GM23338 (cell line): ENCODE results near the gene PTPRN2. TPM values are rescaled to one million over a fixed set of nuclear protein-coding genes. Genes with fewer than 3 reads are reported as not detected.

Experiments
- ATAC-seq: fragments of 200-7000 bp; cut with Tn5 transposase; 3 replicates; pipeline ENCODE4 v1.9.1; 2020
- DNase-seq: peaks from one replicate; pipeline ENCODE4 v3.0.0-alpha.2; 2015; ENCODE audit warnings: low spot score
- H2AFZ ChIP-seq: fragments of 200-600 bp; sonication (generic); 2 replicates; pipeline ENCODE4 v1.8.0; 2016; ENCODE audit warnings: antibody characterized with exemption, mild to moderate bottlenecking, moderate library complexity
- H3F3A ChIP-seq: fragments of 200-600 bp; sonication (generic); replicated peaks from 2 replicates; pipeline ENCODE4 v1.8.0; 2017; ENCODE audit warnings: antibody characterized with exemption, mixed run types, low read depth
- H3K27ac ChIP-seq: fragments of 200-600 bp; sonication (generic); 2 replicates; pipeline ENCODE4 v1.6.1; 2016; ENCODE audit warnings: low read depth
- H3K27me3 ChIP-seq: fragments of 200-600 bp; sonication (generic); 2 replicates; pipeline ENCODE4 v1.8.0; 2016; ENCODE audit warnings: mild to moderate bottlenecking, mixed run types, moderate library complexity; ENCODE audit not compliant: insufficient read depth
- H3K36me3 ChIP-seq: fragments of 200-600 bp; sonication (generic); 2 replicates; pipeline ENCODE4 v1.8.0; 2016; ENCODE audit warnings: mild to moderate bottlenecking; ENCODE audit not compliant: insufficient read depth
- H3K4me1 ChIP-seq: fragments of 200-600 bp; sonication (generic); 2 replicates; pipeline ENCODE4 v1.8.0; 2016; ENCODE audit warnings: mild to moderate bottlenecking, moderate library complexity; ENCODE audit not compliant: insufficient read depth
- H3K4me2 ChIP-seq: fragments of 200-600 bp; sonication (generic); 2 replicates; pipeline ENCODE4 v1.7.1; 2017; ENCODE audit warnings: mixed run types
- H3K4me3 ChIP-seq: fragments of 200-600 bp; sonication (generic); 2 replicates; pipeline ENCODE4 v1.6.1; 2016; ENCODE audit warnings: mixed run types
- H3K79me2 ChIP-seq: fragments of 200-600 bp; sonication (generic); replicated peaks from 2 replicates; pipeline ENCODE4 v1.8.0; 2017; ENCODE audit warnings: mild to moderate bottlenecking; ENCODE audit not compliant: insufficient read depth
- H3K9me2 ChIP-seq: fragments of 200-600 bp; sonication (generic); 2 replicates; pipeline ENCODE4 v1.8.0; 2017; ENCODE audit not compliant: insufficient read depth
- H4K20me1 ChIP-seq: fragments of 200-600 bp; sonication (generic); replicated peaks from 2 replicates; pipeline ENCODE4 v1.8.0; 2017; ENCODE audit warnings: mild to moderate bottlenecking; ENCODE audit not compliant: insufficient read depth
- H3K27ac Mint-ChIP-seq: 2 replicates; pipeline ENCODE4 v1.8.0; 2020; ENCODE audit warnings: inconsistent platforms, mild to moderate bottlenecking, moderate library complexity, mixed read lengths
- H3K27me3 Mint-ChIP-seq: 3 replicates; pipeline ENCODE4 v1.8.0; 2022; ENCODE audit warnings: low read depth, mild to moderate bottlenecking, moderate library complexity, mixed read lengths, inconsistent platforms; ENCODE audit not compliant: insufficient read depth, poor library complexity
- H3K36me3 Mint-ChIP-seq: 3 replicates; pipeline ENCODE4 v1.8.0; 2021; ENCODE audit warnings: low read depth, mild to moderate bottlenecking, inconsistent platforms, moderate library complexity, mixed read lengths
- H3K4me1 Mint-ChIP-seq: 3 replicates; pipeline ENCODE4 v1.8.0; 2020; ENCODE audit warnings: mild to moderate bottlenecking, inconsistent platforms, mixed read lengths
- H3K4me3 Mint-ChIP-seq: 3 replicates; pipeline ENCODE4 v1.8.0; 2021; ENCODE audit warnings: moderate library complexity, mild to moderate bottlenecking, inconsistent platforms, mixed read lengths
- H3K9me3 Mint-ChIP-seq: 3 replicates; pipeline ENCODE4 v1.8.0; 2020; ENCODE audit warnings: moderate library complexity, mild to moderate bottlenecking, inconsistent platforms, mixed read lengths
- CREB1 ChIP-seq: fragments of 250-450 bp; sonication (Bioruptor Pico); IDR thresholded peaks from 2 replicates; pipeline ENCODE4 v1.5.0; 2020; ENCODE audit warnings: low read depth, mild to moderate bottlenecking, moderate library complexity
- CTCF ChIP-seq, 2 experiments: fragments of 200-600 bp in 1 of 2; sonication (generic) in 1 of 2; conservative IDR thresholded peaks; 2 replicates each; pipeline versions ENCODE4 v1.5.1 to v1.6.1; 2016 to 2017; ENCODE audit warnings: antibody characterized with exemption in 2 of 2, low read depth in 2 of 2, mild to moderate bottlenecking in 2 of 2, moderate library complexity in 1 of 2
- EZH2 ChIP-seq: fragments of 200-600 bp; sonication (generic); IDR thresholded peaks from one replicate; pipeline ENCODE4 v1.8.0; 2017; ENCODE audit warnings: antibody characterized with exemption, mild to moderate bottlenecking, low read depth; ENCODE audit not compliant: unreplicated experiment
- EZH2phosphoT487 ChIP-seq: fragments of 200-600 bp; sonication (generic); IDR thresholded peaks from one replicate; pipeline ENCODE4 v1.8.1; 2018; ENCODE audit warnings: antibody characterized with exemption; ENCODE audit not compliant: unreplicated experiment
- JUNB ChIP-seq: IDR thresholded peaks from one replicate; pipeline ENCODE4 v1.6.1; 2016; ENCODE audit warnings: antibody characterized with exemption; ENCODE audit not compliant: unreplicated experiment
- NANOG ChIP-seq: IDR thresholded peaks from 2 replicates; pipeline ENCODE4 v1.6.1; 2016; ENCODE audit warnings: antibody characterized with exemption, borderline replicate concordance
- POLR2AphosphoS5 ChIP-seq: IDR thresholded peaks from 2 replicates; pipeline ENCODE4 v1.6.1; 2016; ENCODE audit warnings: antibody characterized with exemption, low read depth
- STAT1 ChIP-seq: IDR thresholded peaks from one replicate; pipeline ENCODE4 v1.6.1; 2016; ENCODE audit warnings: antibody characterized with exemption; ENCODE audit not compliant: unreplicated experiment
- ZNF114 ChIP-seq: fragments of 250-450 bp; sonication (Bioruptor Pico); IDR thresholded peaks from 2 replicates; pipeline ENCODE4 v1.5.0; 2020; ENCODE audit warnings: mild to moderate bottlenecking, moderate library complexity
- ZNF331 ChIP-seq: fragments of 250-450 bp; sonication (Bioruptor Pico); IDR thresholded peaks from 2 replicates; pipeline ENCODE4 v1.5.0; 2020; ENCODE audit warnings: low read depth, mild to moderate bottlenecking, moderate library complexity
- polyA plus RNA-seq: library from polyadenylated mRNA; unstranded; fragments of >200 nt; fragmentation: Nextera tagmentation; extraction: Ambion mirVana; gene quantifications from 2 replicates; pipeline ENCODE4 v1.2.1, GENCODE V29; 2016
- total RNA-seq: library from RNA; depleted of rRNA; stranded (reverse); fragments of >200 nt; shearing (Covaris generic); gene quantifications from 2 replicates; pipeline ENCODE4 v1.2.3, GENCODE V29; 2014
- TF ChIP-seq, protein P1 (sequence below): IDR thresholded peaks from 2 replicates; pipeline ENCODE4 v1.6.1; 2016; ENCODE audit warnings: antibody characterized with exemption
- TF ChIP-seq, protein P2 (sequence below): IDR thresholded peaks from one replicate; pipeline ENCODE4 v1.6.1; 2018; ENCODE audit warnings: antibody characterized with exemption; ENCODE audit not compliant: unreplicated experiment

PTPRN2 gene
- total and polyA plus RNA-seq, 2 experiments from 2014 or later: 0.87 to 4.0 TPM

DNA sequence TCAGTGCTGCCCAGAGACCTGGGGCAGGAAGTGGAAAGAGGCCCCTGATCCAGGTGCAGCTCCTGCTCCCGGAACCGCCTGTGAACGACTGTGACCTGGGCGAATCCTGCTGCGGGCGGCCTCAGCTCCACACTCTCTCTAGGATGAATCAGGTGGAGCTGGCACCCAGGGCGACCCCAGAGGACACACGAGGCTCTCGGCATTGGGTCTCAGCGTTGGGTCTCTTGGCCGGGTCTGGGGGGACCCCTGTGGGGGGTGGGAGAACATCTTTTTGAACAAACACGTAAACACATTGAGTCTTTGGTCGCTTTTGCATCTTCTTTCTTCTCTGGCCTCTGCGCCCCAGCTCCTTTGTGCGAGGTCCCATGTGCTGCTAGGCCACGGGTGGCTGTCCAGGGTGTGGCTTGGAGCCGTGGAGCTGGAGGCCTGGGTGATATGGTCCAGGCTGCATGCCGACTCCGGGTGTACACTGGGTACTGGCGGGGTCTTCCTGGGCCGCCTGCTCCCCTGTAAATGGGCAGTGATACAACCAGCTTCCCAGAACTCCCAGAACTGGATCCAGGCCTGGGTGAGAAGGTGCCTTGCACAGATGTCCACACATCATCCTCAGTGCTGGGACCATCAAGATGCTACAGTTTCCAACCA lies 815.0 kb downstream of the PTPRN2 start:
- Histone ChIP-seq H3K4me3 (no peak overlapping the region), H3K27ac (no peak overlapping the region), H3K79me2 (no peaks in the 10 kb centered on the region), H4K20me1 (no peaks in the 10 kb centered on the region), H3K4me1 (no peaks in the 10 kb centered on the region), H3K4me2 (no peak overlapping the region), H2AFZ (no peak overlapping the region), H3K36me3 (no peaks in the 10 kb centered on the region), H3K9me2 (no peaks in the 10 kb centered on the region), H3K27me3 (no peaks in the 10 kb centered on the region), H3F3A (no peaks in the 10 kb centered on the region)
- Mint-ChIP-seq H3K4me3 (no peak overlapping the region), H3K9me3 (peaks cover 90% of the 10 kb centered on the region), H3K36me3 (peaks cover 56% of the 10 kb centered on the region), H3K27ac (no peak overlapping the region), H3K4me1 (no peaks in the 10 kb centered on the region; the same call in 2 of the 3 replicates), H3K27me3 (peaks cover 14% of the 10 kb centered on the region)
- TF ChIP-seq, protein P1, sequence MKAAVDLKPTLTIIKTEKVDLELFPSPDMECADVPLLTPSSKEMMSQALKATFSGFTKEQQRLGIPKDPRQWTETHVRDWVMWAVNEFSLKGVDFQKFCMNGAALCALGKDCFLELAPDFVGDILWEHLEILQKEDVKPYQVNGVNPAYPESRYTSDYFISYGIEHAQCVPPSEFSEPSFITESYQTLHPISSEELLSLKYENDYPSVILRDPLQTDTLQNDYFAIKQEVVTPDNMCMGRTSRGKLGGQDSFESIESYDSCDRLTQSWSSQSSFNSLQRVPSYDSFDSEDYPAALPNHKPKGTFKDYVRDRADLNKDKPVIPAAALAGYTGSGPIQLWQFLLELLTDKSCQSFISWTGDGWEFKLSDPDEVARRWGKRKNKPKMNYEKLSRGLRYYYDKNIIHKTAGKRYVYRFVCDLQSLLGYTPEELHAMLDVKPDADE: no peak
- TF ChIP-seq ZNF331 (CRISPR knock-in tag): no peak
- no peak for TF ChIP-seq CREB1
- TF ChIP-seq JUNB: no peak
- TF ChIP-seq STAT1: no peak
- no peak for TF ChIP-seq NANOG
- no peak for TF ChIP-seq EZH2
- no peak for TF ChIP-seq CTCF (conservative IDR thresholded peaks at IDR 0.05; ENCODE audit: low read depth in 2 of 2)
- TF ChIP-seq ZNF114 (CRISPR knock-in tag): no peak
- TF ChIP-seq, protein P2, sequence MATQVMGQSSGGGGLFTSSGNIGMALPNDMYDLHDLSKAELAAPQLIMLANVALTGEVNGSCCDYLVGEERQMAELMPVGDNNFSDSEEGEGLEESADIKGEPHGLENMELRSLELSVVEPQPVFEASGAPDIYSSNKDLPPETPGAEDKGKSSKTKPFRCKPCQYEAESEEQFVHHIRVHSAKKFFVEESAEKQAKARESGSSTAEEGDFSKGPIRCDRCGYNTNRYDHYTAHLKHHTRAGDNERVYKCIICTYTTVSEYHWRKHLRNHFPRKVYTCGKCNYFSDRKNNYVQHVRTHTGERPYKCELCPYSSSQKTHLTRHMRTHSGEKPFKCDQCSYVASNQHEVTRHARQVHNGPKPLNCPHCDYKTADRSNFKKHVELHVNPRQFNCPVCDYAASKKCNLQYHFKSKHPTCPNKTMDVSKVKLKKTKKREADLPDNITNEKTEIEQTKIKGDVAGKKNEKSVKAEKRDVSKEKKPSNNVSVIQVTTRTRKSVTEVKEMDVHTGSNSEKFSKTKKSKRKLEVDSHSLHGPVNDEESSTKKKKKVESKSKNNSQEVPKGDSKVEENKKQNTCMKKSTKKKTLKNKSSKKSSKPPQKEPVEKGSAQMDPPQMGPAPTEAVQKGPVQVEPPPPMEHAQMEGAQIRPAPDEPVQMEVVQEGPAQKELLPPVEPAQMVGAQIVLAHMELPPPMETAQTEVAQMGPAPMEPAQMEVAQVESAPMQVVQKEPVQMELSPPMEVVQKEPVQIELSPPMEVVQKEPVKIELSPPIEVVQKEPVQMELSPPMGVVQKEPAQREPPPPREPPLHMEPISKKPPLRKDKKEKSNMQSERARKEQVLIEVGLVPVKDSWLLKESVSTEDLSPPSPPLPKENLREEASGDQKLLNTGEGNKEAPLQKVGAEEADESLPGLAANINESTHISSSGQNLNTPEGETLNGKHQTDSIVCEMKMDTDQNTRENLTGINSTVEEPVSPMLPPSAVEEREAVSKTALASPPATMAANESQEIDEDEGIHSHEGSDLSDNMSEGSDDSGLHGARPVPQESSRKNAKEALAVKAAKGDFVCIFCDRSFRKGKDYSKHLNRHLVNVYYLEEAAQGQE: no peak
- no peak for TF ChIP-seq POLR2AphosphoS5
- TF ChIP-seq EZH2phosphoT487: no peak
- DNase-seq (no peak), ATAC-seq (no peak)
